ENCODE results near the gene AFG3L2. TPM values are rescaled to one million over a fixed set of nuclear protein-coding genes. Genes with fewer than 3 reads are reported as not detected.

AFG3L2 gene
- total RNA-seq, 4 donors from 2014 or later = 39.8 to 47.7 (median 41.7) TPM

DNA sequence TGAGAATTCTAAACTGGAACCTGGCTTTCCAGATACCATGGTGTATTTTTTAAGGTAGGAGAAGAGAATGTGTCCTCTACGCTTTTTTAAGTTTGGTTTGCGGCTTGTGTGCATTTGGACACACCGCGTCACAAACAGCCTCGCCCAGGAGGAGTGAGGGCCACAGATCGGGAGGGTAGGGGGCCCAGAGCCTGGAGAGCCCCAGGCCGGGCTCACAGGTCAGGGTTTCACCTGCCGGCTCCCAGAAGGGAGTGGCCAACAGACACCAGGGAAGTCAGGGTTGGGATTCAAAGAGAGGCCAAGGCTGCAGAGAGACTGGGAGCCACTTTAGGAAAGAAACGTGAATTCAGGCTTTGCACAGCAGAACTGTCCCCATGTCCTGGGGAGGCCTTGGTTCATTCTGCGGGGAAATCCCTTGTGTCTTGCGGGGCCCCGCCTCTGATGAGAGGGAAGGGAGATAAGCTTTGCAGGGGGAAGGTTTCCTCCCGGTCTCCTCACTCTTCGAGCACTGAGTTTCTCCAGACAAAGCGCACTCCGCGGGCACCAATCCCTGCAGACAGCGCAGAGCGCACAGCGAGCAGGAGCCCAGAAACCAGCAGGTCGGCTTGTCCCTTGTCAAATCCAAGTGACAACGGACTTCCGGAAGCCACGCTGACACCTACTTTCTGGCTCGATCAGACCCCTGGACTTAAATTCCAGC is 70.9 kb downstream of the AFG3L2 start:
- H3K4me3 ChIP-seq = peak overlapping the region; percentile 78 to 99 (median 86)
- H3K36me3 ChIP-seq = peaks cover 3 to 7% (median 5%) of the 10 kb centered on the region in 4 donors
- peak overlapping the region; percentile 98 to 100 (median 100) for H3K27ac ChIP-seq (replicated peaks in 1 of 4)
- TF ChIP-seq, protein P1, sequence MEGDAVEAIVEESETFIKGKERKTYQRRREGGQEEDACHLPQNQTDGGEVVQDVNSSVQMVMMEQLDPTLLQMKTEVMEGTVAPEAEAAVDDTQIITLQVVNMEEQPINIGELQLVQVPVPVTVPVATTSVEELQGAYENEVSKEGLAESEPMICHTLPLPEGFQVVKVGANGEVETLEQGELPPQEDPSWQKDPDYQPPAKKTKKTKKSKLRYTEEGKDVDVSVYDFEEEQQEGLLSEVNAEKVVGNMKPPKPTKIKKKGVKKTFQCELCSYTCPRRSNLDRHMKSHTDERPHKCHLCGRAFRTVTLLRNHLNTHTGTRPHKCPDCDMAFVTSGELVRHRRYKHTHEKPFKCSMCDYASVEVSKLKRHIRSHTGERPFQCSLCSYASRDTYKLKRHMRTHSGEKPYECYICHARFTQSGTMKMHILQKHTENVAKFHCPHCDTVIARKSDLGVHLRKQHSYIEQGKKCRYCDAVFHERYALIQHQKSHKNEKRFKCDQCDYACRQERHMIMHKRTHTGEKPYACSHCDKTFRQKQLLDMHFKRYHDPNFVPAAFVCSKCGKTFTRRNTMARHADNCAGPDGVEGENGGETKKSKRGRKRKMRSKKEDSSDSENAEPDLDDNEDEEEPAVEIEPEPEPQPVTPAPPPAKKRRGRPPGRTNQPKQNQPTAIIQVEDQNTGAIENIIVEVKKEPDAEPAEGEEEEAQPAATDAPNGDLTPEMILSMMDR (IDR thresholded peaks at IDR 0.05) = no peak
- TF ChIP-seq POLR2AphosphoS5 (IDR thresholded peaks at IDR 0.05) (no peak), EP300 (IDR thresholded peaks at IDR 0.05) (no peak), POLR2A (IDR thresholded peaks at IDR 0.05; ENCODE audit: low read depth) (no peak)
- DNase-seq (ENCODE audit: extremely low spot score) = no peak
- H3K27me3 ChIP-seq = no peaks in the 10 kb centered on the region
- no peaks in the 10 kb centered on the region for H3K9me3 ChIP-seq
- 76% methylated on average over 20 of the region's 25 CpGs for WGBS
- peaks cover 19 to 55% (median 53%) of the 10 kb centered on the region in 4 donors for H3K4me1 ChIP-seq
- intact Hi-C loops (cut with DNase I) = loop anchor here (10.0 kb wide), 1 partner anchor 639 kb away; the partner anchor contains the start of gene SEH1L

DNA sequence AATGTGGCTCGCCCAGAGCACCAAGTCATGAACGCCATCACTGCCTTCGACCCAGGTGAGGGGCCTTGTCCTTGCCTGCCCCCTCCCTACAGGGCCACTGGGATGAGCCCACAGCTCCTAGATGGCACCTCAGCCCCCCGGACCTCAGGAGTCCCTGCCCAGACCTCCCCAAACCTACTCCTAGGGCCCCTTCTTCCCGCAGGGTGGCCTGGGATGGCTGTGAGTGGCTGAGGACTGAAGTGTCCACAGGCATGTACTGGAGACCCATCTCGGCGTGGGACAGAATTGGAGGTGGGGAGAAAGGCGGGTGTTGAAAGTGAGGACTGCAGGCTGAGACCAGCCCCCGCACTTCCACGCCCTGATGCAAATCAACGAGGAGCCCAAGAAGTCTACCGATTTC is 71.8 kb downstream of the AFG3L2 start:
- Histone ChIP-seq H3K4me3 (no peak overlapping the region), H3K36me3 (no peaks in the 10 kb centered on the region), H3K9me3 (no peaks in the 10 kb centered on the region), H3K27ac (replicated peaks in 1 of 4) (peak overlapping the region; percentile 41 to 58 (median 54)), H3K4me1 (peaks cover 14 to 46% (median 45%) of the 10 kb centered on the region in 4 donors), H3K27me3 (no peaks in the 10 kb centered on the region)
- no peak for DNase-seq (ENCODE audit: extremely low spot score)
- TF ChIP-seq EP300 (IDR thresholded peaks at IDR 0.05) (no peak), POLR2AphosphoS5 (IDR thresholded peaks at IDR 0.05) (no peak), POLR2A (IDR thresholded peaks at IDR 0.05; ENCODE audit: low read depth) (no peak)
- TF ChIP-seq, protein P1 (IDR thresholded peaks at IDR 0.05) = no peak
- 83% methylated on average over 8 of the region's 12 CpGs for WGBS
- intact Hi-C loops (cut with DNase I) = loop anchor here (10.0 kb wide), 1 partner anchor 640 kb away; the partner anchor contains the start of gene SEH1L

DNA sequence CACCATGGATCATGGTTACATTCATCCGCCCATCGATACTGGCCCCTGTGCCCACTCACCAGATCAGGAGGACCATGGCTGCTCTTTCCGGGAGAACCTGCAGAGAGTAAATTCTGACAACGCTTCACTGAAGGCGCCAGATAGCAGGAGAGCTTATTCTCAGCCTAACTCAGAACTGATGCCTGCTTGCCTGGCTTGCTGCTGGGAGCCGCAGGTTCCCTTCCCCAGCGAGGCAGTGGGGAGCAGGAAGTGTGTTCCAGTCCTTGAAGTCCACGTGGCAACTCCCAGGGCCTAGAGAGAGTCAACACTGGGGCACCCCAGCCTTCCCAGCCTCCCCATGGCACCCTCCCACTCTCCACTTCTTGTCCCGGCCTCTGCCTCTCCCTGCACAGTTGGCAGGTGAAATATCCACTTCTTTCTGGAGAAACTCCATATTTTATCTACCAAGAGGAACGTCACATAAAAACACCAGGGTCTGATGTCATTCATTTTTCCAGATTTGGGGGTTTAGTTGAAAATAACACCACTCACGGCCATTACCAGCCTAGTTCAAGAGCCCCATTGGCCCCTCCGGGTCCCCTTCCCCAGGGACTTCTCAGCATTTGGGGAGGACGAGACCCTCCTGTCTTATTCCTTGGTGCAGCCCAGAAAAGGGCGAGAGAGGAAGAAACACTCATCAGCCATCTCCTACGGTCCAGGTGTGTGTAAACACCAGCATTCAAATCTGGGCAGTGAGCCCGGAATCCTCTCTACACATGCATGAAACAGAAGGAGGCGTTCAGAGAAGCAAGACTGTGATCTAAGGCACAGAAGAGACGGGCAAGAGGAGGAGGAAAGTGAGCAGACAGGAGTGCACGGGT is 72.4 kb downstream of the AFG3L2 start:
- Histone ChIP-seq H3K4me1 (peaks cover 9 to 40% (median 38%) of the 10 kb centered on the region in 4 donors), H3K27me3 (no peaks in the 10 kb centered on the region), H3K27ac (replicated peaks in 1 of 4) (peak overlapping the region in 3 of 4 donors; percentile 51 to 58 (median 57)), H3K36me3 (no peaks in the 10 kb centered on the region), H3K4me3 (no peak overlapping the region), H3K9me3 (no peaks in the 10 kb centered on the region)
- DNase-seq (ENCODE audit: extremely low spot score) = no peak
- 65% methylated on average over 19 of the region's 19 CpGs for WGBS
- no peak for TF ChIP-seq EP300 (IDR thresholded peaks at IDR 0.05)
- TF ChIP-seq POLR2AphosphoS5 (IDR thresholded peaks at IDR 0.05) = peak in 1 of 2 donors; percentile 33
- intact Hi-C loops (cut with DNase I) = loop anchor here (10.0 kb wide), 1 partner anchor 640 kb away; the partner anchor contains the start of gene SEH1L

DNA sequence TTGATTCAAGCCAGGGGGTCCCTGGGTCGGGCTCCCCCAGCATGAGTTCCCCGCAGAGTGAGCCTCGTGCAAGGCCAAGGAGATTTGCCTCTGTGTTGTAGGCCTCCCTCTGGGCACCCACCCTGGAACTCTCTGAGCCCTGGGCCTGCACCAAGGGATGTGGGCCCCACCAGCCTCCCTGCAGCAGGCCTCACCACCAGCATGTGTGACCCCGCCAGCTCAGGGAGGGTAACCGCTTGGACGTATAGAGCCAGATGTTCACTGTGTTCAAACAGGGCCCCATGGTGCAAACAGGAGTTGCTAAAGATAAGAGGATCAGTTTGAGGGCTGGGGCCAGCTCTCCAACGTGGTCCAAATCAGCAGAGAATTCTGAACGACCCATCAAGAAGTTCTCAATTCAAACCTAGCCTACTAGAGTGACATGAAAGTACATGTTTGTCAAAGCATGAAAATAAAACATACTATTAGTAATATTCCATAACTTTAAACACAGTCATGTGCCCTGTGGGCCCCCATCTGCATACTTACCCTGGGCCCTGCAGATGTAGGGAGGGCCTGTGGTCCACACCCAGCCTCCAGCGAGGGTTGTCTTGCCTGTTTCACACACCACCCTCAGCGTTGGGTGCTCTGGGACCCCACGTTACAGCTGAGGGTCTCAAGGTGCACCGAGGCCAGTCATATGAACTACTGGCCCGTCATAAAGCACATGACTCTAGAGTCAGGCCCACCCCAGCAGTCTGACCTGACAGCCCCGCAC is 74.5 kb downstream of the AFG3L2 start:
- TF ChIP-seq, protein P1 (IDR thresholded peaks at IDR 0.05) = no peak
- TF ChIP-seq EP300 (IDR thresholded peaks at IDR 0.05) (no peak), POLR2AphosphoS5 (IDR thresholded peaks at IDR 0.05) (no peak), POLR2A (IDR thresholded peaks at IDR 0.05; ENCODE audit: low read depth) (no peak)
- H3K36me3 ChIP-seq = no peaks in the 10 kb centered on the region
- no peak overlapping the region for H3K27ac ChIP-seq (replicated peaks in 1 of 4)
- intact Hi-C loops (cut with DNase I) = loop anchor here (10.0 kb wide), 1 partner anchor 642 kb away; the partner anchor contains the start of gene SEH1L
- no peak overlapping the region for H3K4me3 ChIP-seq
- peaks cover 5 to 30% (median 28%) of the 10 kb centered on the region in 4 donors for H3K4me1 ChIP-seq
- H3K9me3 ChIP-seq = no peaks in the 10 kb centered on the region
- no peaks in the 10 kb centered on the region for H3K27me3 ChIP-seq
- WGBS = 89% methylated on average over 12 of the region's 14 CpGs
- DNase-seq (ENCODE audit: extremely low spot score) = no peak

Measured in esophagus muscularis mucosa (tissue), 4 donors.